Measurements from ENCODE around the gene FIG4.
"Not testable (repeated sequence)": the region's sequence is repeated elsewhere in the genome, so short reads cannot be mapped to it uniquely, and the experiment has no call there.

FIG4 gene

GRCh38 chr6:109706513-109706912 lies 15.4 kb downstream of the FIG4 start:
- TF ChIP-seq CTCF (conservative IDR thresholded peaks at IDR 0.05; ENCODE audit: low read length), result no peak
- TF ChIP-seq EZH2phosphoT487 (IDR thresholded peaks at IDR 0.05; ENCODE audit: borderline replicate concordance), result no peak
- Histone ChIP-seq H3K9me2 (replicated peaks; ENCODE audit: low read depth, low read length) (no peaks in the 10 kb centered on the region), H3K9me3 (ENCODE audit: insufficient read depth, low read depth, low read length) (no peaks in the 10 kb centered on the region), H3K79me2 (ENCODE audit: insufficient read depth, low read length) (peaks cover 6% of the 10 kb centered on the region), H3K36me3 (ENCODE audit: insufficient read depth, low read length) (no peaks in the 10 kb centered on the region), H2AFZ (ENCODE audit: low read length) (no peak overlapping the region), H3K4me2 (ENCODE audit: low read depth, low read length, poor library complexity, severe bottlenecking) (no peak overlapping the region), H3F3A (ENCODE audit: low read depth) (no peaks in the 10 kb centered on the region), H4K20me1 (ENCODE audit: insufficient read depth, low read length, poor library complexity, severe bottlenecking) (no peaks in the 10 kb centered on the region), H3K4me1 (ENCODE audit: insufficient read depth, low read length, poor library complexity, severe bottlenecking) (peaks cover 13% of the 10 kb centered on the region), H3K9ac (ENCODE audit: low read depth, low read length, poor library complexity, severe bottlenecking) (no peak overlapping the region), H3K4me3 (ENCODE audit: low read length, poor library complexity, severe bottlenecking) (no peak overlapping the region), H3K27me3 (ENCODE audit: insufficient read depth, low read length, poor library complexity, severe bottlenecking) (no peaks in the 10 kb centered on the region)

GRCh38 chr6:109708099-109708498 lies 17.0 kb downstream of the FIG4 start:
- not testable (repeated sequence) for H4K20me1 ChIP-seq (ENCODE audit: insufficient read depth, low read length, poor library complexity, severe bottlenecking); H3K36me3 ChIP-seq (ENCODE audit: insufficient read depth, low read length); H3K9me2 ChIP-seq (replicated peaks; ENCODE audit: low read depth, low read length)

GRCh38 chr6:109713097-109713496 lies 22.0 kb downstream of the FIG4 start:
- Histone ChIP-seq H3K9me3 (ENCODE audit: insufficient read depth, low read depth, low read length) (no peaks in the 10 kb centered on the region), H3K4me3 (ENCODE audit: low read length, poor library complexity, severe bottlenecking) (no peak overlapping the region), H2AFZ (ENCODE audit: low read length) (no peak overlapping the region), H3K4me2 (ENCODE audit: low read depth, low read length, poor library complexity, severe bottlenecking) (no peak overlapping the region), H3K79me2 (ENCODE audit: insufficient read depth, low read length) (peaks cover 18% of the 10 kb centered on the region), H3K9me2 (replicated peaks; ENCODE audit: low read depth, low read length) (no peaks in the 10 kb centered on the region), H4K20me1 (ENCODE audit: insufficient read depth, low read length, poor library complexity, severe bottlenecking) (no peaks in the 10 kb centered on the region), H3K4me1 (ENCODE audit: insufficient read depth, low read length, poor library complexity, severe bottlenecking) (peaks cover 2% of the 10 kb centered on the region), H3K36me3 (ENCODE audit: insufficient read depth, low read length) (peaks cover 18% of the 10 kb centered on the region; the same call in 1 of the 2 replicates), H3K27me3 (ENCODE audit: insufficient read depth, low read length, poor library complexity, severe bottlenecking) (no peaks in the 10 kb centered on the region), H3K9ac (ENCODE audit: low read depth, low read length, poor library complexity, severe bottlenecking) (no peak overlapping the region), H3F3A (ENCODE audit: low read depth) (no peaks in the 10 kb centered on the region)
- no peak for TF ChIP-seq EZH2phosphoT487 (IDR thresholded peaks at IDR 0.05; ENCODE audit: borderline replicate concordance)
- no peak for TF ChIP-seq CTCF (conservative IDR thresholded peaks at IDR 0.05; ENCODE audit: low read length)

More at GRCh38 chr6:109708099-109708498, 17.0 kb downstream of the FIG4 start:
- H3F3A ChIP-seq (ENCODE audit: low read depth); H3K9me3 ChIP-seq (ENCODE audit: insufficient read depth, low read depth, low read length); H2AFZ ChIP-seq (ENCODE audit: low read length); H3K4me3 ChIP-seq (ENCODE audit: low read length, poor library complexity, severe bottlenecking); H3K9ac ChIP-seq (ENCODE audit: low read depth, low read length, poor library complexity, severe bottlenecking); H3K4me2 ChIP-seq (ENCODE audit: low read depth, low read length, poor library complexity, severe bottlenecking); H3K4me1 ChIP-seq (ENCODE audit: insufficient read depth, low read length, poor library complexity, severe bottlenecking); H3K27me3 ChIP-seq (ENCODE audit: insufficient read depth, low read length, poor library complexity, severe bottlenecking): not testable (repeated sequence)
- H3K79me2 ChIP-seq (ENCODE audit: insufficient read depth, low read length), result peaks cover 11% of the 10 kb centered on the region

GRCh38 chr6:109714166-109714565 lies 23.1 kb downstream of the FIG4 start:
- no peaks in the 10 kb centered on the region for H3K9me2 ChIP-seq (replicated peaks; ENCODE audit: low read depth, low read length)
- H3K4me3 ChIP-seq (ENCODE audit: low read length, poor library complexity, severe bottlenecking), result no peak overlapping the region
- TF ChIP-seq CTCF (conservative IDR thresholded peaks at IDR 0.05; ENCODE audit: low read length), result no peak
- TF ChIP-seq EZH2phosphoT487 (IDR thresholded peaks at IDR 0.05; ENCODE audit: borderline replicate concordance), result no peak
- peaks cover 18% of the 10 kb centered on the region for H3K79me2 ChIP-seq (ENCODE audit: insufficient read depth, low read length)
- H3F3A ChIP-seq (ENCODE audit: low read depth), result no peaks in the 10 kb centered on the region
- H3K36me3 ChIP-seq (ENCODE audit: insufficient read depth, low read length), result peaks cover 21% of the 10 kb centered on the region; the same call in 1 of the 2 replicates
- H2AFZ ChIP-seq (ENCODE audit: low read length), result no peak overlapping the region
- H4K20me1 ChIP-seq (ENCODE audit: insufficient read depth, low read length, poor library complexity, severe bottlenecking), result no peaks in the 10 kb centered on the region
- peaks cover 3% of the 10 kb centered on the region for H3K4me1 ChIP-seq (ENCODE audit: insufficient read depth, low read length, poor library complexity, severe bottlenecking)
- no peaks in the 10 kb centered on the region for H3K9me3 ChIP-seq (ENCODE audit: insufficient read depth, low read depth, low read length)
- no peak overlapping the region for H3K9ac ChIP-seq (ENCODE audit: low read depth, low read length, poor library complexity, severe bottlenecking)
- no peak overlapping the region for H3K4me2 ChIP-seq (ENCODE audit: low read depth, low read length, poor library complexity, severe bottlenecking)
- no peaks in the 10 kb centered on the region for H3K27me3 ChIP-seq (ENCODE audit: insufficient read depth, low read length, poor library complexity, severe bottlenecking)
